WTC11 (cell line): ENCODE data around the gene ERP29.

ENCODE experiments used
- ATF1 ChIP-seq: sonication (generic); formaldehyde crosslinking; IDR thresholded peaks from 2 replicates; pipeline ENCODE4 v1.8.1; 2023; ENCODE audit warnings: mild to moderate bottlenecking, moderate library complexity, missing genetic modification reagents
- ATF2 ChIP-seq: sonication (generic); formaldehyde crosslinking; IDR thresholded peaks from 2 replicates; pipeline ENCODE4 v1.8.1; 2022; ENCODE audit warnings: low read depth, missing genetic modification reagents, borderline replicate concordance
- ATF3 ChIP-seq: sonication (generic); formaldehyde crosslinking; conservative IDR thresholded peaks from 2 replicates; pipeline ENCODE4 v1.8.1; 2022; ENCODE audit warnings: mild to moderate bottlenecking, missing genetic modification reagents
- CTCF ChIP-seq: fragments of 200-600 bp; IDR thresholded peaks from 2 replicates; pipeline ENCODE4 v1.8.0; 2022; ENCODE audit warnings: antibody characterized with exemption
- ETV6 ChIP-seq: sonication (generic); formaldehyde crosslinking; IDR thresholded peaks from 2 replicates; pipeline ENCODE4 v1.8.1; 2022; ENCODE audit warnings: mild to moderate bottlenecking, missing genetic modification reagents
- GABPB1 ChIP-seq: sonication (generic); formaldehyde crosslinking; IDR thresholded peaks from 2 replicates; pipeline ENCODE4 v1.8.1; 2023; ENCODE audit warnings: mild to moderate bottlenecking, missing genetic modification reagents
- IRF2 ChIP-seq: sonication (generic); formaldehyde crosslinking; IDR thresholded peaks from 2 replicates; pipeline ENCODE4 v1.8.0; 2022; ENCODE audit warnings: low read depth, missing genetic modification reagents, borderline replicate concordance
- JUN ChIP-seq: sonication (generic); formaldehyde crosslinking; IDR thresholded peaks from 2 replicates; pipeline ENCODE4 v1.8.0; 2023; ENCODE audit warnings: mild to moderate bottlenecking, missing genetic modification reagents
- NFYB ChIP-seq: sonication (generic); formaldehyde crosslinking; conservative IDR thresholded peaks from 2 replicates; pipeline ENCODE4 v1.8.0; 2022; ENCODE audit warnings: low read depth, missing genetic modification reagents
- TF ChIP-seq, protein P1 (sequence below): sonication (generic); formaldehyde crosslinking; IDR thresholded peaks from 2 replicates; pipeline ENCODE4 v1.8.1; 2023; ENCODE audit warnings: mild to moderate bottlenecking, missing genetic modification reagents

DNA sequence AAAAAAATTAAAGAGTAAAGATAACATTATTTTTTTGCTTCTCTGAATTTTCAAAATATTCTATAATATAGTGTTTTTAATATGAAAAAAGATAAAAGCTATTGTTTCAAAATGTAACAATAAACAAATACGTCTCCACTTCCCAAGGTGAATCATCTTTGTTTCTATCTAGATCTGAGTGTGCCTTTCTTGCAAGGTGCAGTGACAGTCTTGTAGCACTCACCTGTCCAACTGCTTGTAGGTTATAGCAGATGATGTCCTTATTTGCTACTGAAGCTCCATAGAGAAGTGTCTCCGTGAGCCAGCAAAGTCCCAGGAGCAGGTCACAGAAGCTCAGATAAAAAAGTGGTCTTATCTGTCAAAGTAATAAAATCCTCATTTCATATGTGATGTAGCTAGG, 21.7 kb upstream of the ERP29 start:
- TF ChIP-seq CTCF (no peak), IRF2 (CRISPR knock-in tag) (no peak), JUN (CRISPR knock-in tag) (no peak), GABPB1 (CRISPR knock-in tag) (no peak), ETV6 (no peak), ATF2 (CRISPR knock-in tag) (no peak), NFYB (no peak), ATF1 (CRISPR knock-in tag) (no peak), ATF3 (no peak)
- TF ChIP-seq, protein P1, sequence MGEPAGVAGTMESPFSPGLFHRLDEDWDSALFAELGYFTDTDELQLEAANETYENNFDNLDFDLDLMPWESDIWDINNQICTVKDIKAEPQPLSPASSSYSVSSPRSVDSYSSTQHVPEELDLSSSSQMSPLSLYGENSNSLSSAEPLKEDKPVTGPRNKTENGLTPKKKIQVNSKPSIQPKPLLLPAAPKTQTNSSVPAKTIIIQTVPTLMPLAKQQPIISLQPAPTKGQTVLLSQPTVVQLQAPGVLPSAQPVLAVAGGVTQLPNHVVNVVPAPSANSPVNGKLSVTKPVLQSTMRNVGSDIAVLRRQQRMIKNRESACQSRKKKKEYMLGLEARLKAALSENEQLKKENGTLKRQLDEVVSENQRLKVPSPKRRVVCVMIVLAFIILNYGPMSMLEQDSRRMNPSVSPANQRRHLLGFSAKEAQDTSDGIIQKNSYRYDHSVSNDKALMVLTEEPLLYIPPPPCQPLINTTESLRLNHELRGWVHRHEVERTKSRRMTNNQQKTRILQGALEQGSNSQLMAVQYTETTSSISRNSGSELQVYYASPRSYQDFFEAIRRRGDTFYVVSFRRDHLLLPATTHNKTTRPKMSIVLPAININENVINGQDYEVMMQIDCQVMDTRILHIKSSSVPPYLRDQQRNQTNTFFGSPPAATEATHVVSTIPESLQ (CRISPR knock-in tag): no peak
